GM10266 (cell line): Measurements from ENCODE around the gene USP3.

ENCODE experiments used
- DNase-seq: peaks from one replicate; pipeline ENCODE4 v3.0.0; 2012; ENCODE audit errors: extremely low spot score
- TF ChIP-seq, protein P1 (sequence below): IDR thresholded peaks from 2 replicates; pipeline ENCODE4 v1.5.1; 2012; ENCODE audit warnings: mild to moderate bottlenecking, low read depth; ENCODE audit not compliant: control insufficient read depth, insufficient read depth; ENCODE audit errors: missing control alignments

The USP3 gene

DNA sequence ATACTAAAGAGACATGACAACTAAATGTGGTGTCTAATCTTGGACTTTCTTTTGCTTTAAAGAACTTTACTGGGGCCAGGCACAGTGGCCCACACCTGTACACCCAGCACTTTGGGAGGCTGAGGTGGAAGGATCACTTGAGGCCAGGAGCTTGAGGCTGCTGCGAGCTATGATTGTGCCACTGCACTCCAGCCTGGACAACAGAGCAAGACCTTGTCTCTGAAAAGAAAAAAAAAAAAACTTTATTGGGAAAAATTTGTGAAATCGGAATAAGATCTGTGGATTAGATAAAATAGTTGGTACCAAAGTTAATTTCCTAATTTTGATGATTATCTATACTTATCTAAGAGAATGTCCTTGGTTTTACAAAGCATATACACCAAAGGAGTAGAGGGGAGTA, 34.4 kb upstream of the USP3 start:
- TF ChIP-seq, protein P1, sequence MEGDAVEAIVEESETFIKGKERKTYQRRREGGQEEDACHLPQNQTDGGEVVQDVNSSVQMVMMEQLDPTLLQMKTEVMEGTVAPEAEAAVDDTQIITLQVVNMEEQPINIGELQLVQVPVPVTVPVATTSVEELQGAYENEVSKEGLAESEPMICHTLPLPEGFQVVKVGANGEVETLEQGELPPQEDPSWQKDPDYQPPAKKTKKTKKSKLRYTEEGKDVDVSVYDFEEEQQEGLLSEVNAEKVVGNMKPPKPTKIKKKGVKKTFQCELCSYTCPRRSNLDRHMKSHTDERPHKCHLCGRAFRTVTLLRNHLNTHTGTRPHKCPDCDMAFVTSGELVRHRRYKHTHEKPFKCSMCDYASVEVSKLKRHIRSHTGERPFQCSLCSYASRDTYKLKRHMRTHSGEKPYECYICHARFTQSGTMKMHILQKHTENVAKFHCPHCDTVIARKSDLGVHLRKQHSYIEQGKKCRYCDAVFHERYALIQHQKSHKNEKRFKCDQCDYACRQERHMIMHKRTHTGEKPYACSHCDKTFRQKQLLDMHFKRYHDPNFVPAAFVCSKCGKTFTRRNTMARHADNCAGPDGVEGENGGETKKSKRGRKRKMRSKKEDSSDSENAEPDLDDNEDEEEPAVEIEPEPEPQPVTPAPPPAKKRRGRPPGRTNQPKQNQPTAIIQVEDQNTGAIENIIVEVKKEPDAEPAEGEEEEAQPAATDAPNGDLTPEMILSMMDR: no peak

DNA sequence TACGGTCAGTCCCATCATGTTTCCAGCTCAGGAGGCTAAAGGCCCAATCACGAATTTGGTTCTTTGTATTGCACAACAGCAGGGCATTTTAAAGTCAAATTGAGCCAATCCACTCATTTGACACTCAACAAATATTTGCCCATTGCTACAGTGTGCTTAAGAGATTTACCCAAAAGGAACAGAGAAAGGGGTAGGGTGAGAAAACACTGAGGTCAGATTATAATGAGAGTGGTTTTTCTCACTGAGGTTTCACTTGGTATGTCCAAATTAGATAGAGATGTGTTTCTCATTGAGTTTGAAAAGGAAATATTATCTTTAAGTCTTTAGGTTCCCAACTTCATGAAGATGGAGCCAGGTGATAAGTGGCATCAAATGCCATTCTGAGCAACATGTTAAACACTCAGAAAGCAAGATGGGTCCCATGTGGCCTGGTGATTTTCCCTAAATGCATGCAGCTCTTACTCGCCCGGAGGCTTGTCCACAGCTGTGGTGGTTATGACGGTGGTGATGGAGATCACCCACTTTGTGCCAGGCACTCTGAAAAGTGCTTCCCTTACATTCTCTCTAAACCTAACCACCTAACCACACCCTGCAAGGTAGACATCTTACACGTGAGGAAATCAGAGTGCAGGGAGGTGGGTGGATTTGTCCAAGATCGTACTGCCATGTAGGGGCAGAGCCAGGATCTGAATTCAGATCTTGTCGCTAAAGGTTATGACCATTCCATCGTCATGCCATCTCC, 31.2 kb upstream of the USP3 start:
- TF ChIP-seq, protein P1: no peak
- no peak for DNase-seq

More for the DNA sequence above, 34.4 kb upstream of the USP3 start:
- DNase-seq: no peak

- TF ChIP-seq, protein P1: no peak
- no peak for DNase-seq
Observed at GRCh38 chr15:63473749-63473998, 30.7 kb upstream of the USP3 start.

DNA sequence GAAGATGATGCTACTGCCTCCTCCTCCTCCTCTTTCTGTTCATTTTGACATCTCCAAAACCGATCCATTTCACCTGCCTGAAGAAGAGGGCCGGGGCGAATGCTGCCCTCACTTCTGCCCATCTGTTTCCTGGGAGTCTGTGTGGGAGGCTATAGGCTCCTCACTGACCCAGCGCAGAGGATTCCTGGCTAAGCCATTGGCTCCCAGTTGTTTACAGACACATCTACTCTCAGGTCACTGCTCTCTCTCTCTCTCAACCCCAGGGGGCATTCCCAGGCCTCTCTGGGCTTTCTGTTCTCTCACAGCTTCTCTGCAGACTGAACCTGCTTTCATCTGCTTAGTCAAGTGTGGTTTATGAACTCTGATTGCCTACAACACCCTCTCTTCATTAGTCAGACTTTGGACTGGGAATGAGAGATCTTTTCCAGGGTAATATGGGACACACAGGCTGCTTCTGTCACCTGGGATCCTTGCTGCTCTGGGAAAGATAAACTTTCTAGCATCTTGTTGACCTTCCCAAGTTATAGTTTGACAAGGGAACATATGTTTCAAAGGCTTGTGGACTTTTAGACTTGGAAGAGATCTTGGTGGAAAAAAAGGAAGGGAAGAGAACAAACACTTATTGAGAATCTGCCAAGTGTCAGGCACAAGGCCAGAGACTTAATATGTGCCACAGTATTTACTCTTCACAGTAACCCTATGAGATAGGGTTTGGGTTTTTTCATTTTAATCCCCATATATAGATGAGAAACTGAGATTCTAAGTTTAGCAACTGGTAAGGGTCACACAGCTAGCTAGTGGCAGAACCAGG, 30.2 kb upstream of the USP3 start:
- TF ChIP-seq, protein P1: no peak
- peak; percentile 54 for DNase-seq

DNA sequence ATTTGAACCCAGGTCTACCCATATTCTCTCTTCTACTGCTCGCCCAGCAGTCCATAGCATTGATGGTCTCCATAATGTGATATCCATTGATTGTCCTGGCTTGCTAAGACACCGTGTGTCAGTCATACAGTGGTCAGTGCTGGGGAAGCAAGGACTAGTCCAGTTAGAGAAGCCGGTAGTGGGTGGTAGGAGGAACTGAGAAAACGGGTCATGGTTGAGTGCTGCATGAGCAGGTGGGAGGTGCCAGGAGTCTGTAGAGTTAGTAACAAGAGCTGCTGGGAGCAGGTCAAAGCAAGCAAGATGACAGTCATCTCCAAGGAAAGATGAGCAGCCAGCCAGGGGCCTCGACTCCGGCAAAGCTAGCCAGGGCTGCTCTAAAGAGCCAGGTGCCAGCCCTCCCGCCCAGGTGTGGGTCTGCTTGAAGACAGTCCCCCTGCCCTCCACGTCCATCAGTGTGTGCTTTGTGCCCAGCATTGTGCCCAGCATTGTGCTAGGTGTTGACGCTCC, 29.5 kb upstream of the USP3 start:
- TF ChIP-seq, protein P1: no peak
- peak; percentile 64 for DNase-seq

DNA sequence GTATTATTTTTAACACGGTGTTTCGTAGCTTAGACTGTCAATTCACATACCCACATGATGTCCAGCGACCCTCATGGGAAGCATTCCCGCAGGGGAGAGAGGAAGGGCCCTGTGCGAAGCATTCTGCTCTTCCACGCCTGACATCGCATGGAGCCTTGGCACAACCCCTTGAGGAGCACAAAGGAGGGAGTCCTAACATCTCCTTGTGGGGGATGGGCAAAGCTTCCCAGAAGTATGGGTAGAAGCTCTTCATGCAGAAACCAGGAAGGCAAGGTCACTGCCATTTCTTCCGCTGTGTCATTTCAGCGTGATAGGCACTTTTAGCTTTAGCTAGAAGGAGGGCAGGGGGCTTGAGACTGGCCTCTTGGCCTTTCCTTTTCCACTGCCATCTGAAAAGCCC, 28.7 kb upstream of the USP3 start:
- DNase-seq: no peak
- TF ChIP-seq, protein P1: no peak

DNA sequence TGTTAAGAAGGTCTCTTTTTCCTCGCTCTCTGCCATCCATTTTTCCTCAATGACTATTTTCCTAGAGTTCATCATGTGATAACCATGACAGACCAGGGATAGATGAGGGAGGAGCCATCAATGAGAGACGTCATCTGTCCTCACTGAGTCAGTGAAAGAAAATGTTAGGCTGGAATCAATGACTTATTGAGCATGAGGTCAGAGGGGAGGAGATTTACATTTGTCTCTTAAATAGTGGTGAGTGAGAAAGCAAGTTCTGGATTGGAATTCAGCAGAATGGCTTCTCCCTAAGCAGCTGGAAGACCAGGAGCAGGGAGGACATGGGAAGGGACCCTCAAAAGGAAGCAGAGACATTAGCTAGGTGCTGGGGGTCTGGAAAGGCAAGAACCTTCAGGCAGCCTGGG, 28.2 kb upstream of the USP3 start:
- DNase-seq: no peak

More for the DNA sequence above, 28.2 kb upstream of the USP3 start:
- TF ChIP-seq, protein P1: no peak
